Suprapubic skin (tissue), 4 donors: ENCODE results near the gene PPP2R2C.

ENCODE experiments used
- CTCF ChIP-seq, 2 donors: fragments of 200-600 bp in 1 of 2; fragments of 450-650 bp in 1 of 2; sonication (generic) in 1 of 2; IDR thresholded peaks; one replicate each; pipeline ENCODE4 v1.5.1; 2016 to 2019; ENCODE audit warnings: antibody characterized with exemption in 2 of 2, mild to moderate bottlenecking in 1 of 2, moderate library complexity in 1 of 2
- POLR2A ChIP-seq, 2 donors: fragments of 450-650 bp; IDR thresholded peaks; one replicate each; pipeline ENCODE4 v1.6.1; 2017; ENCODE audit warnings: antibody characterized with exemption in 2 of 2, mild to moderate bottlenecking in 2 of 2, moderate library complexity in 2 of 2
- POLR2AphosphoS5 ChIP-seq, 3 donors: sonication (generic); formaldehyde crosslinking; IDR thresholded peaks; one replicate each; pipeline ENCODE4 v1.6.1; 2017; ENCODE audit warnings: antibody characterized with exemption in 3 of 3

- TF ChIP-seq CTCF (IDR thresholded peaks at IDR 0.05): no peak
- TF ChIP-seq POLR2A (IDR thresholded peaks at IDR 0.05): no peak
- TF ChIP-seq POLR2AphosphoS5 (IDR thresholded peaks at IDR 0.05): no peak
These were observed 133.2 kb downstream of the PPP2R2C start for GRCh38 chr4:6338951-6339817.
